ENCODE data around the gene KARS1.

The KARS1 gene

DNA sequence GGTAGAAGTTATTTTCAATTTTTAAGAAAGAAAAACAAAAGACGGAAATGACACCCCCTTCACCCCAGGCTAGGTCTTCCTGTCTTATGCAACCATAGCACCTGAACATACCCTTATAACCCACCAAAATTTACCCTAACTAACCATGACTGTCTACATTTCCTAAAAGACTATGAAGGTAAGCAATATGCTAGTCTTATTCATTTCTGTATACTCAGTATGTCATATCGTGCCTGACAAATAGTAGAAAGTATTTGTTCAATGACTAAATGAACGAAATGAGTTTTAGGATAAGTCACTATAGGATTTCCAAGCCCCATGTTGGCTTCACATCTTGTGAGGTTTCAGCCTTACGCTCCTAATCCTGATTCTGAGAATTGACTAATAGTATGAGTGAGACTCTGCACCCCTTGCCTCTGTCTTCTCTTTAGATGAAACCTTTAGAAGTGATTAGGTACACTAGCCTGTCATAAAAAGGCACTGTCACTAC, 30.9 kb downstream of the KARS1 start:
- H2AFZ ChIP-seq (ENCODE audit: low read depth), result no peak overlapping the region
- H3K4me2 ChIP-seq, result no peak overlapping the region
- H3K9ac ChIP-seq, result no peak overlapping the region
- H3K79me2 ChIP-seq (ENCODE audit: insufficient read depth, low read depth), result no peaks in the 10 kb centered on the region; the same call in 1 of the 2 replicates
- H3K4me1 ChIP-seq (ENCODE audit: low read depth, poor library complexity, severe bottlenecking), result peaks cover 4% of the 10 kb centered on the region
- H3K4me3 ChIP-seq (IDR thresholded peaks at IDR 0.05; ENCODE audit: insufficient read depth, low read depth, low read length), result no peak overlapping the region
- no peaks in the 10 kb centered on the region for H3K27me3 ChIP-seq (ENCODE audit: insufficient read depth, low read depth)
- TF ChIP-seq, protein P1, sequence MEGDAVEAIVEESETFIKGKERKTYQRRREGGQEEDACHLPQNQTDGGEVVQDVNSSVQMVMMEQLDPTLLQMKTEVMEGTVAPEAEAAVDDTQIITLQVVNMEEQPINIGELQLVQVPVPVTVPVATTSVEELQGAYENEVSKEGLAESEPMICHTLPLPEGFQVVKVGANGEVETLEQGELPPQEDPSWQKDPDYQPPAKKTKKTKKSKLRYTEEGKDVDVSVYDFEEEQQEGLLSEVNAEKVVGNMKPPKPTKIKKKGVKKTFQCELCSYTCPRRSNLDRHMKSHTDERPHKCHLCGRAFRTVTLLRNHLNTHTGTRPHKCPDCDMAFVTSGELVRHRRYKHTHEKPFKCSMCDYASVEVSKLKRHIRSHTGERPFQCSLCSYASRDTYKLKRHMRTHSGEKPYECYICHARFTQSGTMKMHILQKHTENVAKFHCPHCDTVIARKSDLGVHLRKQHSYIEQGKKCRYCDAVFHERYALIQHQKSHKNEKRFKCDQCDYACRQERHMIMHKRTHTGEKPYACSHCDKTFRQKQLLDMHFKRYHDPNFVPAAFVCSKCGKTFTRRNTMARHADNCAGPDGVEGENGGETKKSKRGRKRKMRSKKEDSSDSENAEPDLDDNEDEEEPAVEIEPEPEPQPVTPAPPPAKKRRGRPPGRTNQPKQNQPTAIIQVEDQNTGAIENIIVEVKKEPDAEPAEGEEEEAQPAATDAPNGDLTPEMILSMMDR (conservative IDR thresholded peaks at IDR 0.05; ENCODE audit: low read depth, low read length), result no peak
- H4K20me1 ChIP-seq (ENCODE audit: insufficient read depth), result no peaks in the 10 kb centered on the region
- H3K36me3 ChIP-seq (ENCODE audit: insufficient read depth), result no peaks in the 10 kb centered on the region
- no peak overlapping the region for H3K27ac ChIP-seq

DNA sequence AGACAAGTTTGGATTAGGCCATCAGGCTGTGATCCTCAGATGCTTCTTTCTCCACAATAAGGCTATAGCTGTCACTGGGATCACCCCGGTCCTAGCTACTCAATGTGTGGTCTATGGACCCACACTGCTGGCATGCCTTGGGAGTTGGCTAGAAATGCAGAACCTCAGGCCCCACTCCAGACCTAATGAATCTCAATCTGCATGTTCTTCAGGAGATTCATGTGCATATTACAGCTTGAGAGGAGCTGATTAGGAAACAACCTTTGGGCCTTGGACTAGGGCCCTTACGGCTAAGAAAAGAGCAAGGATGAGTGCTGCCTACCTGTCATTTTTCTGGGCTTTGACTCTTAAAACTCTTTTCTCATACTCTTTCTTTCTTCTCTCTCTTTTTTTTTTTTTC, 31.8 kb downstream of the KARS1 start:
- TF ChIP-seq, protein P1 (conservative IDR thresholded peaks at IDR 0.05; ENCODE audit: low read depth, low read length), result no peak
- Histone ChIP-seq H4K20me1 (ENCODE audit: insufficient read depth) (no peaks in the 10 kb centered on the region), H3K27ac (no peak overlapping the region)

DNA sequence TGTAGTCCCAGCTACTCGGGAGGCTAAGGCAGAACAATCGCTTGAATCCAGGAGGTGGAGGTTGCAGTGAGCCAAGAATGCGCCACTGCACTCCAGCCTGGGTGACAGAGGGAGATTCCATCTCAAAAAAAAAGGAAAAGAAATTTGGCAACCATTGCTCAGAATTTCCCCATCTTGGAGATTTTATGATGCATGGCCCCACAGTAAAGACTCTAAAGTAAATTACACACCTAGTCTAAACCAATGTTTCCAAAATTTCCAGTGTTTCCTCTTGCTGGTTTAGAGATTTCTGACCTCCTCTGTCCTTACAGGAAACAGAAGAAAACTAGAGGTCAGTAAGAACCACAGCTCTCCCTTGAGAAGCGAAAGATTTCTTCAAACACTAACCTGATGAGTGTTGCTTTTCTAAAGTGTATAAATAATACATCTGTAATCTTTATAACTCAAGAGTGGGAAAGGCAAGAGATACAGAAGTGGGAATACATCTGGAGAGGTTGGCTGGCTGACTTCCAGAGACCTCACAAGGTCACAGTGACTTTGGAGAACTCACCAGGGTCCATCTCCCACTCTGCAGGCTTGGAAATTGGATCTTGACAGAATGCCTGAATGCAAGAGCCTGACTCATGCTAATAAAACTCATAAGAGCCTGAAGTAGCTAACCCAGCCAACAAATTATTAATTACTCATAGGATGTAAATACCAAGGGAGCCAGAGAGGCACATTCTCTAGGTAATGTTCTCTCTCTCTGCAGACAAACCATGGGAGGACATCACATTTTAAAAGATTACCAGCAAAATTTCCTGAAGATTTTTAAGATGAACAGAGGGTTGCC, 33.2 kb downstream of the KARS1 start:
- Histone ChIP-seq H3K4me3 (IDR thresholded peaks at IDR 0.05; ENCODE audit: insufficient read depth, low read depth, low read length) (no peak overlapping the region), H3K79me2 (ENCODE audit: insufficient read depth, low read depth) (no peaks in the 10 kb centered on the region), H3K36me3 (ENCODE audit: insufficient read depth) (no peaks in the 10 kb centered on the region), H4K20me1 (ENCODE audit: insufficient read depth) (no peaks in the 10 kb centered on the region), H2AFZ (ENCODE audit: low read depth) (no peak overlapping the region), H3K4me2 (no peak overlapping the region), H3K27me3 (ENCODE audit: insufficient read depth, low read depth) (no peaks in the 10 kb centered on the region), H3K4me1 (ENCODE audit: low read depth, poor library complexity, severe bottlenecking) (no peaks in the 10 kb centered on the region), H3K27ac (no peak overlapping the region), H3K9ac (no peak overlapping the region)
- TF ChIP-seq, protein P1 (conservative IDR thresholded peaks at IDR 0.05; ENCODE audit: low read depth, low read length), result no peak

More for the DNA sequence above, 31.8 kb downstream of the KARS1 start:
- no peaks in the 10 kb centered on the region for H3K36me3 ChIP-seq (ENCODE audit: insufficient read depth)
- H3K4me1 ChIP-seq (ENCODE audit: low read depth, poor library complexity, severe bottlenecking), result no peaks in the 10 kb centered on the region
- H3K4me3 ChIP-seq (IDR thresholded peaks at IDR 0.05; ENCODE audit: insufficient read depth, low read depth, low read length), result no peak overlapping the region
- no peaks in the 10 kb centered on the region for H3K27me3 ChIP-seq (ENCODE audit: insufficient read depth, low read depth)
- no peak overlapping the region for H3K4me2 ChIP-seq
- no peak overlapping the region for H2AFZ ChIP-seq (ENCODE audit: low read depth)
- no peak overlapping the region for H3K9ac ChIP-seq
- H3K79me2 ChIP-seq (ENCODE audit: insufficient read depth, low read depth), result no peaks in the 10 kb centered on the region

DNA sequence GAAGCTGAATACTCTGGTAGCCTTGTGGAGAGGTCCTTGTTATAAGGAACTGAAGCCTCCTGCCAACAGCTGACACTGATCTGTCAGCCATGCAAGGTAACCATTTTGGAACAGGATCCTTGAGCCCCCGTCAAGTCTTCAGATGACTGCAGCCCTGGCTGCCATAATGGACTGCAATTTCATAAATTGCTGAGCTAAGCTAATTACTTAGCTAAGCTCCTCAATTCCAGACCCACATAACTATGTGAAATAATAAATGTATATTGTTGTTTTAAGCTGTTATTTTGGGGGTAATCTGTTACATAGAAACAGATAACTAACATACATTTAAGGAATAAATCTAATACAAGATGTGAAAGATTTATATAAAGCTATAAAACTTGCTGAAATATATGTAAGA, 41.0 kb downstream of the KARS1 start:
- no peaks in the 10 kb centered on the region for H3K79me2 ChIP-seq (ENCODE audit: insufficient read depth, low read depth)
- no peak overlapping the region for H3K4me2 ChIP-seq
- H3K4me3 ChIP-seq (IDR thresholded peaks at IDR 0.05; ENCODE audit: insufficient read depth, low read depth, low read length), result no peak overlapping the region
- H3K27ac ChIP-seq, result no peak overlapping the region
- no peaks in the 10 kb centered on the region for H3K4me1 ChIP-seq (ENCODE audit: low read depth, poor library complexity, severe bottlenecking)
- TF ChIP-seq, protein P1 (conservative IDR thresholded peaks at IDR 0.05; ENCODE audit: low read depth, low read length), result no peak
- H4K20me1 ChIP-seq (ENCODE audit: insufficient read depth), result no peaks in the 10 kb centered on the region
- no peak overlapping the region for H3K9ac ChIP-seq
- H3K36me3 ChIP-seq (ENCODE audit: insufficient read depth), result peaks cover 11% of the 10 kb centered on the region
- no peak overlapping the region for H2AFZ ChIP-seq (ENCODE audit: low read depth)
- no peaks in the 10 kb centered on the region for H3K27me3 ChIP-seq (ENCODE audit: insufficient read depth, low read depth)

Measured in KMS-11 (cell line).